Smooth muscle cell (in vitro differentiated cells): ENCODE data around the gene SDK1. TPM values are rescaled to one million over a fixed set of nuclear protein-coding genes. Genes with fewer than 3 reads are reported as not detected.

ENCODE experiments used
- DNase-seq: peaks from one replicate; lab custom pipeline; 2025; ENCODE audit not compliant: unreplicated experiment; lab: John Stamatoyannopoulos, UW
- H2AFZ ChIP-seq: fragments of 200-600 bp; sonication (generic); 2 replicates; pipeline ENCODE4 v1.6.0; 2016; ENCODE audit warnings: antibody characterized with exemption, low read depth, mild to moderate bottlenecking
- H3F3A ChIP-seq: fragments of 200-600 bp; sonication (generic); 2 replicates; pipeline ENCODE4 v1.6.0; 2017; ENCODE audit warnings: antibody characterized with exemption, low read depth
- H3K27ac ChIP-seq: fragments of 200-600 bp; sonication (generic); 2 replicates; pipeline ENCODE4 v1.5.1; 2016; ENCODE audit warnings: low read depth, mild to moderate bottlenecking
- H3K27me3 ChIP-seq: fragments of 200-600 bp; sonication (generic); 2 replicates; pipeline ENCODE4 v1.6.1; 2016; ENCODE audit warnings: low read depth, mild to moderate bottlenecking
- H3K36me3 ChIP-seq: fragments of 200-600 bp; sonication (generic); 2 replicates; pipeline ENCODE4 v1.5.1; 2016; ENCODE audit warnings: low read depth
- H3K4me1 ChIP-seq: fragments of 200-600 bp; sonication (generic); 2 replicates; pipeline ENCODE4 v1.5.1; 2016; ENCODE audit warnings: low read depth
- H3K4me2 ChIP-seq: fragments of 200-600 bp; sonication (generic); 2 replicates; pipeline ENCODE4 v1.6.0; 2016; ENCODE audit warnings: mild to moderate bottlenecking
- H3K4me3 ChIP-seq: fragments of 200-600 bp; sonication (generic); 2 replicates; pipeline ENCODE4 v1.5.1; 2016; ENCODE audit warnings: mild to moderate bottlenecking
- H3K79me2 ChIP-seq: fragments of 200-600 bp; sonication (generic); 2 replicates; pipeline ENCODE4 v1.6.0; 2016; ENCODE audit warnings: low read depth, mild to moderate bottlenecking
- H3K9ac ChIP-seq: fragments of 200-600 bp; sonication (generic); 2 replicates; pipeline ENCODE4 v1.6.0; 2016; ENCODE audit warnings: low read depth
- H3K9me3 ChIP-seq: fragments of 200-600 bp; sonication (generic); replicated peaks from 2 replicates; pipeline ENCODE4 v1.5.1; 2016; ENCODE audit warnings: low read depth
- H4K20me1 ChIP-seq: fragments of 200-600 bp; sonication (generic); 2 replicates; pipeline ENCODE4 v1.6.0; 2016; ENCODE audit warnings: low read depth
- WGBS: methylation state at CpG from one replicate; pipeline ENCODE4 v1.1.7; 2016; ENCODE audit warnings: low lambda C conversion rate; 5-methylcytosine and 5-hydroxymethylcytosine counted together
- polyA plus RNA-seq: library from polyadenylated mRNA; unstranded; fragments of >200 nt; fragmentation: Nextera tagmentation; extraction: Ambion mirVana; gene quantifications from 2 replicates; pipeline ENCODE4 v1.2.1, GENCODE V29; 2016
- total RNA-seq: library from RNA; depleted of rRNA; stranded (reverse); fragments of >200 nt; gene quantifications from 2 replicates; pipeline ENCODE4 v1.2.3, GENCODE V29; 2014
- TF ChIP-seq, protein P1 (sequence below): fragments of 200-600 bp; sonication (generic); IDR thresholded peaks from 2 replicates; pipeline ENCODE4 v1.5.1; 2017; ENCODE audit warnings: borderline replicate concordance, mild to moderate bottlenecking, antibody characterized with exemption; ENCODE audit not compliant: insufficient read depth, poor library complexity, severe bottlenecking

SDK1 gene
- total and polyA plus RNA-seq, 2 experiments from 2014 or later, result 1.1 to 2.5 TPM

DNA sequence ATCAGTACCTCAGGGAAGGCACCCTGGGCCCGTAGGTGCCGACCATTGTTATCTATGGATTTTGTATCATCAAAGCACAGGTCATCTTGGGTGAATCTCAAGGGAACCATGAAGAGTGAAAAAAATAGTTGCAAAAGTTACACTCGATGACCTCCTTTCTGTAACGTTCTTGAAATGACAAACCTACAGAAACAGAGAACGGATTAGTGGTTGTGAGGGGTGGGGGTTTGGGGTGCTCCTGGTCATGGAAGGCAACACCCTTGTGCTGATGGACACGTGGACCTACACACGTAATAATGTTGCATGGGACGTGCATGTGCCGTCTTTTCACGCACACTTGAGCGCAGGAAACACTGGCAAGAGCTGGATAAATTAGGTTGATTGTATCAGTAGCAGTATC is 655.9 kb downstream of the SDK1 start:
- 95% methylated on average over 11 of the region's 11 CpGs for WGBS
- H3K9ac ChIP-seq, result no peak overlapping the region
- no peaks in the 10 kb centered on the region for H3F3A ChIP-seq
- H4K20me1 ChIP-seq, result no peaks in the 10 kb centered on the region
- H3K36me3 ChIP-seq, result no peaks in the 10 kb centered on the region
- DNase-seq, result no peak
- no peak overlapping the region for H3K4me2 ChIP-seq
- H3K4me3 ChIP-seq, result no peak overlapping the region
- no peaks in the 10 kb centered on the region for H3K79me2 ChIP-seq
- TF ChIP-seq, protein P1, sequence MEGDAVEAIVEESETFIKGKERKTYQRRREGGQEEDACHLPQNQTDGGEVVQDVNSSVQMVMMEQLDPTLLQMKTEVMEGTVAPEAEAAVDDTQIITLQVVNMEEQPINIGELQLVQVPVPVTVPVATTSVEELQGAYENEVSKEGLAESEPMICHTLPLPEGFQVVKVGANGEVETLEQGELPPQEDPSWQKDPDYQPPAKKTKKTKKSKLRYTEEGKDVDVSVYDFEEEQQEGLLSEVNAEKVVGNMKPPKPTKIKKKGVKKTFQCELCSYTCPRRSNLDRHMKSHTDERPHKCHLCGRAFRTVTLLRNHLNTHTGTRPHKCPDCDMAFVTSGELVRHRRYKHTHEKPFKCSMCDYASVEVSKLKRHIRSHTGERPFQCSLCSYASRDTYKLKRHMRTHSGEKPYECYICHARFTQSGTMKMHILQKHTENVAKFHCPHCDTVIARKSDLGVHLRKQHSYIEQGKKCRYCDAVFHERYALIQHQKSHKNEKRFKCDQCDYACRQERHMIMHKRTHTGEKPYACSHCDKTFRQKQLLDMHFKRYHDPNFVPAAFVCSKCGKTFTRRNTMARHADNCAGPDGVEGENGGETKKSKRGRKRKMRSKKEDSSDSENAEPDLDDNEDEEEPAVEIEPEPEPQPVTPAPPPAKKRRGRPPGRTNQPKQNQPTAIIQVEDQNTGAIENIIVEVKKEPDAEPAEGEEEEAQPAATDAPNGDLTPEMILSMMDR, result no peak
- H3K9me3 ChIP-seq, result no peaks in the 10 kb centered on the region
- no peak overlapping the region for H3K27ac ChIP-seq
- H2AFZ ChIP-seq, result no peak overlapping the region
- peaks cover 6% of the 10 kb centered on the region for H3K4me1 ChIP-seq
- H3K27me3 ChIP-seq, result no peaks in the 10 kb centered on the region

DNA sequence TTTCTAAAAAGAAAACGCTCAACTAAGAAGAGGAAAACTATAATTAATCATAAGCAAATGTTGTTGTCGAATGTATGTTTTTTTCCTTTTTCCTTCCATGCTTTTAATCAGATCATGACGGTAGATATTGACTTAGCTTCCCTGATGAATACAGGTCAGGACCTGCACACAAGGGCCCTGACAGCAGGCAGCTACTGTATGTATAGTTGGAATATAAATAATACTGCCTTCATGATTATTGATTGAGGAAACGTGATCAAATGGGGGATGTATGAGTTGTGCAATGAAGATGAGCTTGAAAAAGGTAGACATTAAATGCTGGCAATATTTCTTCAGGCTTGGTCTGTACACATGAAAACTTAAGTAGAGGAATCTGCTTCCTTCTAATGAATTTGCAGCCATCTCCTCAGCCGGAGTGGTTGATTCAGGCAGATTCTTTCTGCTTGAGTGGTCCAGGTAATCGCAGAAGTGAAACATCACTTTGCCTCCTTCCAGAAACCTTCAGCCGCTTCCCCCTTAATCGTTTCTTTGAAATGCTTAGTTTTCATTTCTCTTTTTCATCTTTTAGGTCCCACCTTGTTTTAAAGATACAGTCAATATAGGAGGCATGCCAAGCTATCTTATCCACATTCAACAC is 656.5 kb downstream of the SDK1 start:
- no peaks in the 10 kb centered on the region for H3K27me3 ChIP-seq
- H3K9me3 ChIP-seq, result no peaks in the 10 kb centered on the region
- H3K4me1 ChIP-seq, result peaks cover 6% of the 10 kb centered on the region
- no peaks in the 10 kb centered on the region for H3K36me3 ChIP-seq
- no peak overlapping the region for H3K4me2 ChIP-seq
- no peak overlapping the region for H3K4me3 ChIP-seq
- H3F3A ChIP-seq, result no peaks in the 10 kb centered on the region
- H3K9ac ChIP-seq, result no peak overlapping the region
- TF ChIP-seq, protein P1, result no peak
- 97% methylated on average over 8 of the region's 8 CpGs for WGBS
- no peak overlapping the region for H2AFZ ChIP-seq
- DNase-seq, result no peak
- H4K20me1 ChIP-seq, result no peaks in the 10 kb centered on the region
- H3K27ac ChIP-seq, result no peak overlapping the region
- H3K79me2 ChIP-seq, result no peaks in the 10 kb centered on the region

GRCh38 chr7:3958109-3958483 is 657.0 kb downstream of the SDK1 start:
- H3K36me3 ChIP-seq, result no peaks in the 10 kb centered on the region
- no peak overlapping the region for H3K4me2 ChIP-seq
- no peaks in the 10 kb centered on the region for H3K9me3 ChIP-seq

More at GRCh38 chr7:3958109-3958483, 657.0 kb downstream of the SDK1 start:
- TF ChIP-seq, protein P1, result no peak
- WGBS, result 75% methylated on average over 5 of the region's 5 CpGs
- Histone ChIP-seq H2AFZ (no peak overlapping the region), H3F3A (no peaks in the 10 kb centered on the region), H3K27ac (no peak overlapping the region), H3K79me2 (no peaks in the 10 kb centered on the region), H3K27me3 (no peaks in the 10 kb centered on the region), H3K4me3 (no peak overlapping the region), H3K4me1 (peaks cover 6% of the 10 kb centered on the region), H3K9ac (no peak overlapping the region), H4K20me1 (no peaks in the 10 kb centered on the region)
- no peak for DNase-seq
